Esophagus mucosa (tissue), 1 donor: ENCODE measurements around the gene CASR. TPM values are rescaled to one million over a fixed set of nuclear protein-coding genes. Genes with fewer than 3 reads are reported as not detected.

Experiments used
- ATAC-seq: fragments of 200-7000 bp; cut with Tn5 transposase; one replicate; pipeline ENCODE4 v1.9.1; 2020
- total RNA-seq: library from RNA; stranded (reverse); gene quantifications from one replicate; pipeline ENCODE4 v1.2.4, GENCODE V29; 2023
- donor health status: DM: yes; HTN: yes; CAD: no.

The CASR gene
- total RNA-seq, 1 donor from 2014 or later: not detected

- ATAC-seq: peak; percentile 86
Measured at GRCh38 chr3:122258757-122259371, 75.4 kb downstream of the CASR start.

- peak; percentile 85 for ATAC-seq
Measured at GRCh38 chr3:122260206-122260605, 76.7 kb downstream of the CASR start.

- ATAC-seq: no peak
Measured at GRCh38 chr3:122263058-122263457, 79.6 kb downstream of the CASR start.

GRCh38 chr3:122263974-122264588 lies 80.6 kb downstream of the CASR start:
- ATAC-seq: no peak

- no peak for ATAC-seq
Measured at GRCh38 chr3:122265957-122266356, 82.5 kb downstream of the CASR start.

GRCh38 chr3:122268257-122269024 lies 85.0 kb downstream of the CASR start:
- no peak for ATAC-seq

- no peak for ATAC-seq
Measured at GRCh38 chr3:122269045-122269444, 85.6 kb downstream of the CASR start.

GRCh38 chr3:122271246-122271898 lies 87.9 kb downstream of the CASR start:
- ATAC-seq: no peak

- ATAC-seq: no peak
Measured at GRCh38 chr3:122272879-122273278, 89.4 kb downstream of the CASR start.

- ATAC-seq: no peak
Measured at GRCh38 chr3:122273498-122273897, 90.0 kb downstream of the CASR start.

- ATAC-seq: no peak
Measured at GRCh38 chr3:122281891-122282290, 98.4 kb downstream of the CASR start.

- no peak for ATAC-seq
Measured at GRCh38 chr3:122283796-122284445, 100.5 kb downstream of the CASR start.

- no peak for ATAC-seq
Measured at GRCh38 chr3:122284486-122284885, 101.0 kb downstream of the CASR start.

- peak; percentile 70 for ATAC-seq
Measured at GRCh38 chr3:122294359-122294758, 110.9 kb downstream of the CASR start.

- ATAC-seq: peak; percentile 83
Measured at GRCh38 chr3:122295266-122296062, 112.0 kb downstream of the CASR start.

- ATAC-seq: no peak
Measured at GRCh38 chr3:122298239-122298638, 114.8 kb downstream of the CASR start.

- ATAC-seq: no peak
Measured at GRCh38 chr3:122299215-122299614, 115.7 kb downstream of the CASR start.

GRCh38 chr3:122299872-122300460 lies 116.5 kb downstream of the CASR start:
- no peak for ATAC-seq

- no peak for ATAC-seq
Measured at GRCh38 chr3:122301063-122301462, 117.6 kb downstream of the CASR start.

- ATAC-seq: peak; percentile 73
Measured at GRCh38 chr3:122305818-122306621, 122.6 kb downstream of the CASR start.

- no peak for ATAC-seq
Measured at GRCh38 chr3:122306622-122306953, 123.1 kb downstream of the CASR start.
